GM19099 (cell line): ENCODE data around the gene ASH1L.

Experiments used
- POLR2A ChIP-seq: IDR thresholded peaks from 3 replicates; pipeline ENCODE4 v1.6.1; 2011; ENCODE audit warnings: low read depth; ENCODE audit not compliant: insufficient read length; ENCODE audit errors: extremely low read depth

ASH1L gene

DNA sequence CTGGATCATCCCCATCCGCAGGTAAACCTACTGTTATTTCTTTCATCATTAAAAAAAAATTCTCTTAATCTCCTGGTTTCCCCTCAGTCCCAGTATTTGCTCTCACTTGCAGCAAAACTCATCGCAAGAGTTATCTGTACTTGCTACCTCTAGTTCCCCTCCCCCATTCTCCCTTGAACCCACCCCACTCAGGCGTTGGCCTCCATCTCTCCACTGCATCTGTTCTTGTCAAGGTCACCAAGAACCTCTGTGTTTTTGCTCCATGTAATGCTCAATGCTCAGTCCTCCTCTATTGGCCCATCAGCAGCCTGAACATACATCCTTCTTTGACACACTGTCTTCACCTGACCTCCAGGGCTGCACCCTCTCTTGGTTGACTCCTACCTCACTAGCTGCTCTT, 265.9 kb downstream of the ASH1L start:
- TF ChIP-seq POLR2A, result no peak

DNA sequence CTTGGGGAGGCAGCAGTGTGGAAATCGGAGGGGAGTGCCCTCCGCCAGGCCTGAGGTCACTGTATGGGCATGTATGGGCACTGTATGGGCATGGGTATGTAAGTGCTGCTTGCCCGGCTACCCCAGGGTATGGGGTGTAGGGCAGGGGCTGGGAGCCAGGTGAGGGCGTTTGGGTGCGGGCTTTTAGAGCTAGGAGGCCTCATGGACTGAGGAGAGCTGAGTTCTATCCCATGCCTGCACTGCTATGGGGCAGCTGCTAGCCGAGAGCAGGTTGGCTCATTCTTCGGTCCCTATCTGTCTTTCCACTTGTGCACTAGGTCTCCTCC, 266.7 kb downstream of the ASH1L start:
- no peak for TF ChIP-seq POLR2A

DNA sequence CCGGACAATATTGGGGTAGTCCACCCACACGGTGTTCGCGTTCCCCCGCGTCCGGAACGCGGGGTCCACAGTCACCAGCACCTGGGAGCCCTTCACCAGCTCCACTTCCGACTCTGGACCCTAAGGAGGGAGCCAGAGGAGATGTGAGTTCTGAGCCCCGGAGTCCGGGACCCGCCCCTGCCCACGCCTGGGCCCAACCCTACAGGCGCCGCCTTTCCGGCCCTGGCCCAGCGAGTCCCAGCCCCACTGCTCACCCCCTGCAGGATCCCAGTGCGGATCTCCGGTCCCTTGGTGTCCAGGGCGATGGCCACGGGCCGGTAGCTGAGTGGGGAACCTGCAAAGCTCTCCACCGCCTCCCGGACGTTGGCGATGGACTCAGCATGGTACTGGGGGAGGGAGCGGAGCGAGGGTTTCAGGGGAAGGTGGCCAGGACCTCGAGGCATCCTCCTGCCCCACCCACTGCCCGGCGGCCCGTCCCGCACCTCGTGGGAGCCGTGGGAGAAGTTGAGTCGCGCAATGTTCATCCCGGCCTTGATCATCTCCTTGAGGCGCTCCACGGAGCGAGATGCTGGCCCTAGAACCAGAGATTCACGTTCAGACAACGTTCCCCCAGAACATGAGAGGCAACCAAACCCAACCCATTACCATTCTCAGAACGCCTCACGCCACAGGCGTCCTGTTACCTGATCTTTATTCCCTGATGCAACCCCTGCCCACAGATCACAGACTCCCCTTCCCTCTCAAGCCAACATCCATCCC, 267.2 kb downstream of the ASH1L start:
- no peak for TF ChIP-seq POLR2A

DNA sequence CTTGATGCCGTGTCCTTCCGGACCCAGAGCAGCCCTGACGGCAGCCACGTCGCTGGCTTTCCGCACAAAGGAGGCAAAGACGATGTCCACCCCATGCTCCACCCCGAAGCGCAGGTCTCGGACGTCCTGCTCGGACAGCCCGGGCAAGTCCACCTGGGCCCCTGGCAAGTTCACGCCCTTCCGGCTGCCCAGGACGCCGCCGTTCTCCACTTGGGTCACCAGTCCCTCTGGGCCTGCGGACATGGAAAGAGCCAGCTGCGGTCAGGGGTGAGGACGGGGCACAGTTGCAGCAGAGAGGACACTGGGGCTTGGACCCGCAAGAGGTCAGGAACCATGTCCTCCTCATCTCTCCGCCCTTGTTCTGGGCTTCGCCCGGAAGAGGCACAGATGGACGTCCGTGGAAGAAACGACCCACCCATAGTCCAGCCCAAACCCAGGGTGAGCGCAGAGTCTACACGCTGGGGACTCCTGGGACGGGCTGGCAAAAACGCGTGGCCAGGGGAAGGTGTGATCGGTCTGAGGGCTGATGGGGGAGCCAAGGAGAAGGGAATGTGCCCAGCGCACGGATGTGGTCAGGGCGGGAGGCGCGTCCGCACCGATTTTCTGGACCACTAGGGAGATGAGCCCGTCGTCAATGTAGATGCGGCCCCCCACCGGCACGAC, 268.0 kb downstream of the ASH1L start:
- TF ChIP-seq POLR2A, result no peak

DNA sequence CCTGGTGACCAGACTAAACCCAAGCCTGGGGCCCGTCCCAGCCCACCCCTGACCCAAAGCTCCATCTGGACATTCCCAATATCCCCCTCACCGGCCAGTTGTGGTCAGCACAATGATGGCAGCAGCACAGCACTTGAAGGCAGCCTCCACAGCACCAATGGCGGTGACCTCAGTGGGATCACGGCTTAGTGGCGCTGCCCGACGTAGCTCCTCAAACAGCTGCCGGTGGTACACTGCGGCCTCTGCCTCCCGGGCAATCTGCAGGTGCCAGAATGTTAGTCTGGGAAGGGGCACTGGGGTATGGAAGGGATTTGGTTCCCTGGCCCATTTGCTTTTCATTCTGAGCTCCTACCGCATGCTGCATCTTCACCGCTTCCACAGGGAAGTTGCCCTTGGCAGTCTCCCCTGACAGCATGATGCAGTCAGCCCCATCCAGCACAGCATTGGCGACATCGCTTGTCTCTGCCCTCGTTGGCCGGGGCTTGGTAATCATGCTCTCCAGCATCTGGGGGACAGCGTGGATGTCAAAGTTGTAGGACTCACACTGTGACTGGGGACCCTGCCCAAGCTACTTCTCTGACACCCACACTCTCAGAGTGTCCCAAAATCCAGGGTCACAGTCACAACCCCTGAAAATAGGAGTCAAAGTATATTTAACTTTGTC, 269.4 kb downstream of the ASH1L start:
- TF ChIP-seq POLR2A, result no peak

DNA sequence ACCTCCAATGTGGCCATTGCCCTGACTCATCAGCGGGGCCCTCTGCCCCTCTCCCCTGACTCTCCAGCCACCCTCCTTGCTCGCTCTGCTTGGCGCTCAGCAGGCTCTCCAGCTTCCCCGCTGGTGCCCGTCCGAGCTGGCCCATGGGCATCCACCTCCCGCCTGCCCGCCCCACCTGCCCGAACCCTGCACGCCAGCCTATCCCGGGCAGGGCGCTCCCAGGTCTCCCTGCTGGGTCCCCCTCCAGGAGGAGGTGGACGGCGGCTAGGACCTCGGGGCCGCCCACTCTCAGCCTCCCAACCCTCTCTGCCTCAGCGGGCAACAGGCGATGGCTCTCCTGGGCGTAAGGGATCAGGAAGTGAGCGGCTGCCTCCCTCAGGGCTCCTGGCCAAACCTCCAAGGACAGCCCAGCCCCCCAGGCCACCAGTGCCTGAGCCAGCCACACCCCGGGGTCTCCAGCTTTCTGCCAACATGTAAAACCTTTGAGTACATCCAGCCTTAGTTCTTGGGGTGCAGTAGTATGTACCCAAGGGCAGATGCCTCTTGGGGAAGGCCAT, 274.5 kb downstream of the ASH1L start:
- TF ChIP-seq POLR2A, result no peak

DNA sequence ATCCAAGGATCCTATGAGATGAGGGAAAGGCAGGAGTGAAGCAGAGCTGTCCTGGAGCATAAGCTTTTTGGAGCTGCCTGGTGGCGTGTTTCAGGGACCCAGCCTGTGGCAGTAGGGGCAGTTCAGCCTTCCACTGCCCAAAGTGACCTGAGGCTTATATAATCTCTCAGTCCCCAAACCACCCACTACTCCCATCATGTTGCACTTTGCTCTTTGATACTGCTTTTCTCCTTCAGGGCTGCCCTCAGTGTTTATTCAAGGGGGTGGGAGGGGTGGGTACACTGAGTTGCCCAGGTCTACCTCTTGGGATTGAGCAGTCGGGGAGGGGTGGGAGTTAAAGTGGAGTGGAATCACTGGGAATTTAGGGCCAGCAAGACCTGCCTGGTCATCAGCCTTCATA, 276.1 kb downstream of the ASH1L start:
- no peak for TF ChIP-seq POLR2A

DNA sequence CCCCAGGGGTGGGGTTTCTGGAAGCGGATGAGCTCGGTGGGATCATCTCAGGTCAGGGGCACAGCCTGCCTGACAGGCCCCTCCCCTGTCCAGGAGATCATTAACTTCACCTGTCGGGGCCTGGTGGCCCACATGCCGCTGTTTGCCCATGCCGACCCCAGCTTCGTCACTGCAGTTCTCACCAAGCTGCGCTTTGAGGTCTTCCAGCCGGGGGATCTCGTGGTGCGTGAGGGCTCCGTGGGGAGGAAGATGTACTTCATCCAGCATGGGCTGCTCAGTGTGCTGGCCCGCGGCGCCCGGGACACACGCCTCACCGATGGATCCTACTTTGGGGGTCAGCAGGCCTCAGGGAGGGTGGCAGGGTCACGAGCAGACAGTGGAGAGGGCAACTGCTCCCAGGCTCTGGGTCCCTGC, 277.0 kb downstream of the ASH1L start:
- TF ChIP-seq POLR2A, result no peak
